ENCODE measurements around the gene SNX6. TPM values are rescaled to one million over a fixed set of nuclear protein-coding genes. Genes with fewer than 3 reads are reported as not detected.
"Not testable (repeated sequence)": the region's sequence is repeated elsewhere in the genome, so short reads cannot be mapped to it uniquely, and the experiment has no call there.

Gene SNX6
- total and polyA plus RNA-seq, 12 donors = 16.6 to 205 (median 83.7) TPM

GRCh38 chr14:34527591-34527990 is 102.4 kb downstream of the SNX6 start:
- intact Hi-C loops (cut with DNase I) = no loop called here
- Histone ChIP-seq H3K9me3 (replicated peaks in 1 of 3) (no peaks in the 10 kb centered on the region), H3K27me3 (no peaks in the 10 kb centered on the region), H3K36me3 (replicated peaks in 1 of 2) (peaks cover 0 to 100% of the 10 kb centered on the region in 2 donors), H3K27ac (no peak overlapping the region), H3K4me3 (no peak overlapping the region), H3K4me1 (replicated peaks in 1 of 2) (no peaks in the 10 kb centered on the region)
- WGBS, 4 donors = 90 to 100% (median 96%) methylated on average over 1 of the region's 1 CpG
- no peak for TF ChIP-seq POLR2A (IDR thresholded peaks at IDR 0.05)
- no peak for TF ChIP-seq CTCF (IDR thresholded peaks at IDR 0.05)
- no peak for DNase-seq

- H3K27me3 ChIP-seq; intact Hi-C loops (cut with DNase I); H3K9me3 ChIP-seq (replicated peaks in 1 of 3); H3K4me3 ChIP-seq; H3K4me1 ChIP-seq (replicated peaks in 1 of 2); H3K27ac ChIP-seq; DNase-seq: not testable (repeated sequence)
- peaks cover 0 to 100% of the 10 kb centered on the region in 2 donors for H3K36me3 ChIP-seq (replicated peaks in 1 of 2)
- 94 to 96% (median 96%) methylated on average over 8 of the region's 8 CpGs for WGBS, 4 donors
These were observed 105.7 kb downstream of the SNX6 start for GRCh38 chr14:34524216-34524615.

- peaks cover 0 to 100% of the 10 kb centered on the region in 2 donors for H3K36me3 ChIP-seq (replicated peaks in 1 of 2)
- WGBS, 4 donors = 94 to 100% (median 96%) methylated on average over 2 of the region's 2 CpGs
- H3K27ac ChIP-seq = no peak overlapping the region
- DNase-seq = no peak
- TF ChIP-seq POLR2A (IDR thresholded peaks at IDR 0.05) (no peak), CTCF (IDR thresholded peaks at IDR 0.05) (no peak)
- no peak overlapping the region for H3K4me3 ChIP-seq
- H3K27me3 ChIP-seq = no peaks in the 10 kb centered on the region
- H3K9me3 ChIP-seq (replicated peaks in 1 of 3) = no peaks in the 10 kb centered on the region
- H3K4me1 ChIP-seq (replicated peaks in 1 of 2) = no peaks in the 10 kb centered on the region
- intact Hi-C loops (cut with DNase I) = no loop called here
These were observed 107.5 kb downstream of the SNX6 start for GRCh38 chr14:34522496-34522895.

GRCh38 chr14:34521071-34521470 is 108.9 kb downstream of the SNX6 start:
- H3K4me3 ChIP-seq; intact Hi-C loops (cut with DNase I); H3K27me3 ChIP-seq; H3K4me1 ChIP-seq (replicated peaks in 1 of 2); DNase-seq; H3K27ac ChIP-seq; H3K9me3 ChIP-seq (replicated peaks in 1 of 3): not testable (repeated sequence)
- WGBS, 4 donors = 94 to 99% (median 96%) methylated on average over 6 of the region's 6 CpGs
- peaks cover 0 to 93% of the 10 kb centered on the region in 2 donors for H3K36me3 ChIP-seq (replicated peaks in 1 of 2)

- H3K4me1 ChIP-seq (replicated peaks in 1 of 2); H3K27me3 ChIP-seq; H3K4me3 ChIP-seq; H3K27ac ChIP-seq; DNase-seq; intact Hi-C loops (cut with DNase I); H3K9me3 ChIP-seq (replicated peaks in 1 of 3): not testable (repeated sequence)
- H3K36me3 ChIP-seq (replicated peaks in 1 of 2) = peaks cover 0 to 90% of the 10 kb centered on the region in 2 donors
- WGBS, 4 donors = 88 to 96% (median 94%) methylated on average over 7 of the region's 7 CpGs
These were observed 109.5 kb downstream of the SNX6 start for GRCh38 chr14:34520304-34520970.

Small RNA genes lying within 50 kb of the gene (small RNA-seq; reads per million reads assigned to genes)
- gene RNU1-27P (0 reads per million in 2 donors), gene RNU1-28P (0 reads per million in 2 donors), gene RNU6-1261P (0 reads per million in 2 donors)

Other genes starting within 250 kb of the SNX6 start
- 10 to 100 TPM; 20.6 to 95.6 (median 60.3) TPM for gene SPTSSA, start 167.9 kb downstream of the SNX6 start, total RNA-seq
- gene SPTSSA, start 167.9 kb downstream of the SNX6 start, polyA plus RNA-seq = 100 to 1,000 TPM in 1 of 3 donors, 10 to 100 TPM in 2; 39.0 to 205 (median 49.4) TPM
- gene EAPP, start 90.4 kb downstream of the SNX6 start, total RNA-seq = 10 to 100 TPM; 26.2 to 85.1 (median 41.9) TPM
- 10 to 100 TPM; 29.5 to 79.6 (median 29.7) TPM for gene EAPP, start 90.4 kb downstream of the SNX6 start, polyA plus RNA-seq
- 100 to 1,000 TPM in 7 of 9 donors, 10 to 100 TPM in 2; 75.5 to 219 (median 133) TPM for gene CFL2, start 84.4 kb upstream of the SNX6 start, total RNA-seq
- gene CFL2, start 84.4 kb upstream of the SNX6 start, polyA plus RNA-seq = 100 to 1,000 TPM in 1 of 3 donors, 10 to 100 TPM in 2; 42.8 to 228 (median 63.6) TPM
- gene BAZ1A, start 245.2 kb upstream of the SNX6 start, total RNA-seq = 10 to 100 TPM in 8 of 9 donors, 1 to 10 TPM in 1; 8.5 to 33.0 (median 14.3) TPM
- 10 to 100 TPM; 13.5 to 16.4 (median 15.8) TPM for gene BAZ1A, start 245.2 kb upstream of the SNX6 start, polyA plus RNA-seq

All from adrenal gland (tissue), 12 donors.